Immature natural killer cell (primary cell): Measurements from ENCODE around the gene RNU1-1. TPM values are rescaled to one million over a fixed set of nuclear protein-coding genes. Genes with fewer than 3 reads are reported as not detected.
"Not testable (repeated sequence)": the region's sequence is repeated elsewhere in the genome, so short reads cannot be mapped to it uniquely, and the experiment has no call there.

Experiments
- DNase-seq, 3 donors: peaks; one replicate each; pipeline ENCODE4 v3.0.0; 2022; ENCODE audit warnings: mixed read lengths in 1 of 3
- H3K27ac Mint-ChIP-seq, 6 donors: one replicate each; pipeline ENCODE4 v1.8.0; 2020; ENCODE audit warnings: mixed read lengths in 6 of 6, mild to moderate bottlenecking in 5 of 6, inconsistent platforms in 4 of 6, moderate library complexity in 3 of 6
- H3K27me3 Mint-ChIP-seq, 3 donors: one replicate each; pipeline ENCODE4 v1.8.0; 2020 to 2021; ENCODE audit warnings: low read depth in 3 of 3, mild to moderate bottlenecking in 3 of 3, mixed read lengths in 3 of 3, moderate library complexity in 3 of 3, inconsistent platforms in 1 of 3
- H3K36me3 Mint-ChIP-seq, 3 donors: one replicate each; pipeline ENCODE4 v1.8.0; 2020; ENCODE audit warnings: mixed read lengths in 3 of 3, inconsistent platforms in 2 of 3, mild to moderate bottlenecking in 2 of 3
- H3K4me1 Mint-ChIP-seq, 2 donors: one replicate each; pipeline ENCODE4 v1.8.0; 2020; ENCODE audit warnings: inconsistent platforms in 2 of 2, mild to moderate bottlenecking in 2 of 2, mixed read lengths in 2 of 2, moderate library complexity in 1 of 2
- H3K4me3 Mint-ChIP-seq, 5 donors: one replicate each; pipeline ENCODE4 v1.8.0; 2020; ENCODE audit warnings: mild to moderate bottlenecking in 5 of 5, mixed read lengths in 5 of 5, inconsistent platforms in 3 of 5, moderate library complexity in 3 of 5
- H3K9me3 Mint-ChIP-seq, 6 donors: one replicate each; pipeline ENCODE4 v1.8.0; 2020; ENCODE audit warnings: mild to moderate bottlenecking in 6 of 6, mixed read lengths in 6 of 6, inconsistent platforms in 4 of 6, moderate library complexity in 3 of 6
- polyA plus RNA-seq, 3 donors: library from polyadenylated mRNA; unstranded; fragments of 300-500 nt; fragmentation: Illumina TruSeq; gene quantifications; one replicate each; pipeline ENCODE4 v1.2.3, GENCODE V29; 2021

The RNU1-1 gene
- polyA plus RNA-seq, 3 donors from 2014 or later, result 28.1 TPM; not detected in 2

DNA sequence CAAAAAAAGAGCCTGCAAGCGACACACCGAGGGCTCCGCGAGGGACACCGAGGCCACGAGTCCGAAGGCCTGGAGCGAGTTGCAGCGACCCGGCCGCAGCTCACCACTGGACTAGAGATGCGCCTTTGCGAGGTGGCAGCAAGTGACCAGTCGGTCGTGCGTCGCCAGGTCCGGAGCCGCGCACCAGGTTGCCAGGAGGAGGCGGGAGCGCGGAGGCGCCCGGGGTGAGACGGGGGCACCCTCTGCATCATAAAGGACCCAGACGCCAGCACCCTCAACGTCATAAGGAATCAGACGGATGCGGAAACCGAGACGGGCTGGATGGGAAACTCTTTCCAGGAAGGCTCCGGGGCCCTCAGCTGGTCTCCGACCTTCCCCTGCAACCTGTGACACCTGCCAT, 21.4 kb upstream of the RNU1-1 start:
- H3K9me3 Mint-ChIP-seq, H3K36me3 Mint-ChIP-seq, H3K4me1 Mint-ChIP-seq, DNase-seq, H3K27ac Mint-ChIP-seq: not testable (repeated sequence)
- H3K4me3 Mint-ChIP-seq, result peak overlapping the region in 2 of 5 donors; percentile 15 to 46
- H3K27me3 Mint-ChIP-seq, result peaks cover 9 to 20% (median 11%) of the 10 kb centered on the region in 3 donors

DNA sequence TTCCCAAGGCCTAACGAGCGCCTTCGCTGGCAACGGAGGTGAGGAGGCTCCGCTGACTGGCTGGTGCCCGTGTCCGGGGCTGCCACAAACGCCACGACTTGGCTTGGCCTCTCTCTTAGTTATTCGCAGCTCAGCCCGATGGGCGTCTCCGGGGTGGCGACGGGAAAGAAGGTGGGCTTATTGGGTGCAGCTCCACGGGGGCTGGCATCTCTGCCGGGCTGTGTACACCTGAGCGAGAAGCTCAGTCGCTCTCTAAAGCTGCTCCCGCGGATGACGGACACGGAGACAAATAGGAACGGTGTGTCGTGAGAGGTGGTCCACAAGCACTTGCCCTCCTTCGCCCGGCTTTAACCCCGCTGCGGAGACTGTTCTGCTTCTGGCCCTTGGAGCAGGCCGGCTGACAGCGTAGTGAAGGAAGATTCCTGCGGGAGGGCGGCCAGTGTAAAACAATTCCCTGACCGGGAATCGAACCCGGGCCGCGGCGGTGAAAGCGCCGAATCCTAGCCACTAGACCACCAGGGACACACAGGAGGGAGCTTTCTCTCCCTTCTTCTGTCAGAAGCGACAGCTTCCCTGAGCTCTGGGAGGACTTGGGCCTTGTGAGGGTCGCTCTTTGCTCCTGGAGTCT, 20.9 kb upstream of the RNU1-1 start:
- not testable (repeated sequence) for H3K9me3 Mint-ChIP-seq, H3K4me1 Mint-ChIP-seq, H3K36me3 Mint-ChIP-seq, H3K27ac Mint-ChIP-seq
- peaks cover 11 to 23% (median 11%) of the 10 kb centered on the region in 3 donors for H3K27me3 Mint-ChIP-seq
- DNase-seq, result peak in 2 of 3 donors; percentile 14 to 21
- peak overlapping the region; percentile 63 to 84 (median 78) for H3K4me3 Mint-ChIP-seq

- peak overlapping the region in 4 of 5 donors; percentile 38 to 84 (median 70) for H3K4me3 Mint-ChIP-seq
- not testable (repeated sequence) for H3K9me3 Mint-ChIP-seq, H3K27ac Mint-ChIP-seq, H3K36me3 Mint-ChIP-seq, H3K4me1 Mint-ChIP-seq
- H3K27me3 Mint-ChIP-seq, result peaks cover 11 to 23% (median 11%) of the 10 kb centered on the region in 3 donors
- peak in 2 of 3 donors; percentile 15 to 17 for DNase-seq
These were observed 20.2 kb upstream of the RNU1-1 start for GRCh38 chr1:16534239-16534828.

GRCh38 chr1:16532235-16532991, 18.3 kb upstream of the RNU1-1 start:
- not testable (repeated sequence) for H3K9me3 Mint-ChIP-seq, H3K4me3 Mint-ChIP-seq
- peaks cover 11 to 20% (median 11%) of the 10 kb centered on the region in 3 donors for H3K27me3 Mint-ChIP-seq

GRCh38 chr1:16528338-16528737, 14.3 kb upstream of the RNU1-1 start:
- not testable (repeated sequence) for H3K36me3 Mint-ChIP-seq

More at GRCh38 chr1:16532235-16532991, 18.3 kb upstream of the RNU1-1 start:
- H3K27ac Mint-ChIP-seq, H3K4me1 Mint-ChIP-seq, DNase-seq, H3K36me3 Mint-ChIP-seq: not testable (repeated sequence)

GRCh38 chr1:16525769-16526168, 11.7 kb upstream of the RNU1-1 start:
- not testable (repeated sequence) for H3K36me3 Mint-ChIP-seq, H3K4me1 Mint-ChIP-seq, DNase-seq, H3K27ac Mint-ChIP-seq, H3K9me3 Mint-ChIP-seq, H3K4me3 Mint-ChIP-seq
- H3K27me3 Mint-ChIP-seq, result peaks cover 4 to 20% (median 5%) of the 10 kb centered on the region in 3 donors

More at GRCh38 chr1:16528338-16528737, 14.3 kb upstream of the RNU1-1 start:
- not testable (repeated sequence) for H3K4me1 Mint-ChIP-seq, H3K4me3 Mint-ChIP-seq, DNase-seq, H3K9me3 Mint-ChIP-seq, H3K27ac Mint-ChIP-seq
- H3K27me3 Mint-ChIP-seq, result peaks cover 7 to 22% (median 13%) of the 10 kb centered on the region in 3 donors

DNA sequence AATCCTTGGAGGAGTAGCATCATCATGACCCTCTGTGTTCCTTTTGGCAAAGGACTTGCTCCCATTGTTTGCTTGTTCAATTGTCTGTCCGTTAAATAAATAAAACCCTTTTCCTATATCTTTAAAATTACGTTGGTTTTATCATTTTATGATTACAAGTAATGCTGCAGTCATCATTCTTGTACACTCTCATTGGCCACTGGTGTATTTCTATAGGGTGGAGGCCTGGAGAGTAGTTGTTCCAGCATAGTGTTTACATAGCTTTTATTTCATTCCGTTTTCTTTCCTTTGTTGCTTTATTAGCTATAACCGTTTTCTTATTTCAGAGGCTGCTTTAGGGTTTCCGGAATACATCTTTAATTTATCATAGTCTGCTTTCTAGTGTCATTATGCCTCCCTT, 7.6 kb upstream of the RNU1-1 start:
- not testable (repeated sequence) for H3K9me3 Mint-ChIP-seq, H3K36me3 Mint-ChIP-seq, H3K4me1 Mint-ChIP-seq, DNase-seq, H3K4me3 Mint-ChIP-seq, H3K27ac Mint-ChIP-seq
- peaks cover 2 to 31% (median 5%) of the 10 kb centered on the region in 3 donors for H3K27me3 Mint-ChIP-seq

DNA sequence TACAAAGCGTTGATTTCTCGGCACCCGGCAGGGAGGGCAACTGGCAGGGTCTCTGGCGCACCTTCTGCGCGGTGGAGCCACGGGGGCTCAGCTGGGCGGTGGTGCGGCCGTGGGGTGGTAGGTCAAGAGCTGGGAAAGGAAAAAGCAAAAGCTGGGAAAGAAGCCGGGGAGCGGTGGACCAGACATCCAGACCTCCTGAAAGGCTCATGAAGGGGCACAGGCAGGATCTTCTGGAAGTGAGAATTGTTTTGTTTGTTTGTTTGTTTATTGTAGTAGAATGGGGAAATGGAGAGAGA, 7.2 kb upstream of the RNU1-1 start:
- Mint-ChIP-seq H3K9me3 (no peaks in the 10 kb centered on the region), H3K27me3 (peaks cover 2 to 28% (median 5%) of the 10 kb centered on the region in 3 donors), H3K27ac (no peak overlapping the region), H3K4me3 (no peak overlapping the region), H3K4me1 (no peaks in the 10 kb centered on the region), H3K36me3 (no peaks in the 10 kb centered on the region)
- no peak for DNase-seq

- H3K27ac Mint-ChIP-seq, H3K4me1 Mint-ChIP-seq, DNase-seq, H3K9me3 Mint-ChIP-seq, H3K36me3 Mint-ChIP-seq: not testable (repeated sequence)
- H3K4me3 Mint-ChIP-seq, result peak overlapping the region in 1 of 5 donors; percentile 35
- H3K27me3 Mint-ChIP-seq, result peaks cover 2 to 26% (median 5%) of the 10 kb centered on the region in 3 donors
These were observed 6.6 kb upstream of the RNU1-1 start for GRCh38 chr1:16520435-16521287.

GRCh38 chr1:16519255-16519951, 5.3 kb upstream of the RNU1-1 start:
- H3K27me3 Mint-ChIP-seq, result peaks cover 0 to 26% (median 3%) of the 10 kb centered on the region in 3 donors
- H3K4me1 Mint-ChIP-seq, H3K9me3 Mint-ChIP-seq, DNase-seq, H3K4me3 Mint-ChIP-seq, H3K36me3 Mint-ChIP-seq, H3K27ac Mint-ChIP-seq: not testable (repeated sequence)

DNA sequence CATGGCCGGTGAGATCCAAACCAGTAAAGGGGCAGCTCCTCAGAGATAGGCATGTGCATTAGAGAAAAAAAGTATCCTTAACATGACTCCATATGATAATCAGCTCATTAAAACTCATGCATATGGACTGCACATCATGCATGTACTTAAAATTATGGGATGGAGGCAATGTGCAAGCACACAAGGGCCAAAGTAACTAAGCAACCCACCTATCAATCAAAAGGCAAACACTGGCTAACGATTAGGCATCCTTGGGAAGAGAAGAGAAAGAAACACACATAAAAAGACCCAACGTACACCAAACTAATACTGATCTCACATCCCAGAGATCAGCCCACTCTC, 4.8 kb upstream of the RNU1-1 start:
- not testable (repeated sequence) for H3K4me1 Mint-ChIP-seq, H3K4me3 Mint-ChIP-seq

DNA sequence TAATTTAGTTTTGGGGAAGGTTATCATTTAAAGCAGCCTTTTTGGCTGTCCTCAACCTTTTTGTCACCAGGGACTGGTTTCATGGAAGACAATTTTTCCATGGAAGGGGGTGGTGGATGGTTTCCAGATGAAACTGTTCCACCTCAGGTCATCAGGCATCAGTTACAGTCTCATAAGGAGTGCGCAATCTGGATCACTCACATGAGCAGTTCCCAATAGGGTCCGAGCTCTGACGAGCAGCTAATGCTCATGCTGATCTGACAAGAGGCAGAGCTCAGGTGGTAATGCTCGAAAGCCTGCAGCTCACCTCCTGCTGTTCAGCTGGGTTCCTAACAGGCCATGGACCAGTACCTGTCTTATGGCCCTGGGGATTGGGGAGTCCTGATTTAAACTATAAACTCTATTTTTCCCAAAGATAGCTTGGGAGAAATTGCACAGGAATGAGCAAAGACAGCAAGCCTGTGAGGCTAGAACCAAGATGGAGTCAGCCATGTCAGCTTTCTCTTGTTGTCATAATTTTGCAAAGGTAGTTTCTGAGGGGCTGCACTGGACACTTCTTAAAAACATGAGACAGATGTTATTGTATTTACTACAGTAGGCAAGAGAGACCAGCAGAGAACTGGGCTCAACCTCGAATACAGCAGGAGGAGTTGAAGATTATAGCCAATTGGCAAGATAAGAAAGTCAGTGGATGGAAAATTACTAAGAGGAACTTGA, 2.8 kb upstream of the RNU1-1 start:
- DNase-seq, H3K4me1 Mint-ChIP-seq, H3K4me3 Mint-ChIP-seq, H3K27ac Mint-ChIP-seq, H3K9me3 Mint-ChIP-seq, H3K36me3 Mint-ChIP-seq: not testable (repeated sequence)
- H3K27me3 Mint-ChIP-seq, result peaks cover 0 to 20% (median 1%) of the 10 kb centered on the region in 3 donors

More for the DNA sequence above, 4.8 kb upstream of the RNU1-1 start:
- DNase-seq, H3K27ac Mint-ChIP-seq, H3K9me3 Mint-ChIP-seq, H3K36me3 Mint-ChIP-seq: not testable (repeated sequence)
- peaks cover 0 to 26% (median 1%) of the 10 kb centered on the region in 3 donors for H3K27me3 Mint-ChIP-seq
